Mucosa of descending colon (tissue), 3 donors: ENCODE measurements around the gene SLC38A2. TPM values are rescaled to one million over a fixed set of nuclear protein-coding genes. Genes with fewer than 3 reads are reported as not detected.
"Not testable (repeated sequence)": the region's sequence is repeated elsewhere in the genome, so short reads cannot be mapped to it uniquely, and the experiment has no call there.

Experiments used
- ATAC-seq: fragments of 200-7000 bp; cut with Tn5 transposase; one replicate; pipeline ENCODE4 v1.9.1; 2020; ENCODE audit warnings: mild to moderate bottlenecking, moderate library complexity
- DNase-seq, 3 donors: peaks; one replicate each; pipeline ENCODE4 v3.0.0-alpha.2; 2020
- H3K36me3 ChIP-seq: fragments of 200-600 bp; one replicate; pipeline ENCODE4 v1.8.0; 2021; ENCODE audit warnings: low read depth, mild to moderate bottlenecking
- H3K4me1 ChIP-seq: fragments of 200-600 bp; one replicate; pipeline ENCODE4 v1.8.0; 2021; ENCODE audit warnings: low read depth, mild to moderate bottlenecking
- H3K4me3 ChIP-seq: fragments of 200-600 bp; one replicate; pipeline ENCODE4 v1.8.0; 2021; ENCODE audit warnings: mild to moderate bottlenecking
- H3K9me3 ChIP-seq: fragments of 200-600 bp; one replicate; pipeline ENCODE4 v1.8.0; 2021; ENCODE audit warnings: mild to moderate bottlenecking
- CTCF ChIP-seq: fragments of 200-600 bp; IDR thresholded peaks from one replicate; pipeline ENCODE4 v1.8.0; 2022; ENCODE audit warnings: antibody characterized with exemption, mild to moderate bottlenecking
- intact Hi-C, 2 donors: fragments of 100-400 bp; cut with DNase I in 1 of 2; cut with micrococcal nuclease in 1 of 2; formaldehyde crosslinking; loops; one replicate each; pipeline versions ENCODE4 v1.11.0 to v1.11.1; 2022; cut with DNase I, micrococcal nuclease
- total RNA-seq, 3 donors: library from RNA; stranded (reverse); fragmentation: NEBNext Ultra II Directional in 2 of 3; extraction: Animal tissue kit (Norgen Biotek cat#: 25700) in 2 of 3; gene quantifications; one replicate each; pipeline versions ENCODE4 v1.2.1 to v1.2.4, GENCODE V29; 2021 to 2023
- donor health status: DM: no; HTN: no; CAD: no; lungs with moderate emphysema.
- donor health status: DM: no; HTN: no; CAD: no.
- donor health status: DM: no; HTN: yes; CAD: no.

The SLC38A2 gene
- total RNA-seq, 3 donors from 2014 or later = 82.9 to 216 (median 143) TPM

- DNase-seq (no peak), ATAC-seq (no peak)
- no peaks in the 10 kb centered on the region for H3K36me3 ChIP-seq
- no peaks in the 10 kb centered on the region for H3K9me3 ChIP-seq
- TF ChIP-seq CTCF = no peak
- no peak overlapping the region for H3K4me3 ChIP-seq
- intact Hi-C loops = no loop called here
- no peaks in the 10 kb centered on the region for H3K4me1 ChIP-seq
These were observed 23.3 kb downstream of the SLC38A2 start for GRCh38 chr12:46349253-46349652.

- Histone ChIP-seq H3K4me3 (no peak overlapping the region), H3K36me3 (no peaks in the 10 kb centered on the region), H3K9me3 (no peaks in the 10 kb centered on the region), H3K4me1 (no peaks in the 10 kb centered on the region)
- intact Hi-C loops = no loop called here
- no peak for ATAC-seq
- DNase-seq = no peak
- no peak for TF ChIP-seq CTCF
These were observed 29.3 kb downstream of the SLC38A2 start for GRCh38 chr12:46343118-46343852.

- ATAC-seq (peak; percentile 47), DNase-seq (peak in 1 of 3 donors; percentile 62)
- Histone ChIP-seq H3K36me3 (no peaks in the 10 kb centered on the region), H3K4me1 (no peaks in the 10 kb centered on the region), H3K9me3 (no peaks in the 10 kb centered on the region), H3K4me3 (no peak overlapping the region)
- intact Hi-C loops = no loop called here
- no peak for TF ChIP-seq CTCF
These were observed 30.0 kb downstream of the SLC38A2 start for GRCh38 chr12:46342562-46343033.

GRCh38 chr12:46339051-46339450 lies 33.5 kb downstream of the SLC38A2 start:
- no peaks in the 10 kb centered on the region for H3K4me1 ChIP-seq
- TF ChIP-seq CTCF = no peak
- intact Hi-C loops = no loop called here
- no peaks in the 10 kb centered on the region for H3K36me3 ChIP-seq
- ATAC-seq = no peak
- H3K9me3 ChIP-seq = no peaks in the 10 kb centered on the region
- H3K4me3 ChIP-seq = no peak overlapping the region
- DNase-seq = no peak

- H3K9me3 ChIP-seq = peaks cover 13% of the 10 kb centered on the region
- no peak for TF ChIP-seq CTCF
- intact Hi-C loops = no loop called here
- DNase-seq (no peak), ATAC-seq (no peak)
- no peaks in the 10 kb centered on the region for H3K36me3 ChIP-seq
- no peaks in the 10 kb centered on the region for H3K4me1 ChIP-seq
- no peak overlapping the region for H3K4me3 ChIP-seq
These were observed 40.3 kb downstream of the SLC38A2 start for GRCh38 chr12:46332260-46332659.

- H3K4me3 ChIP-seq, H3K36me3 ChIP-seq, ATAC-seq, intact Hi-C loops, H3K4me1 ChIP-seq, DNase-seq: not testable (repeated sequence)
- peaks cover 16% of the 10 kb centered on the region for H3K9me3 ChIP-seq
These were observed 47.5 kb downstream of the SLC38A2 start for GRCh38 chr12:46325075-46325474.
